ENCODE results near the gene KCNIP3.
"Not testable (repeated sequence)": the region's sequence is repeated elsewhere in the genome, so short reads cannot be mapped to it uniquely, and the experiment has no call there.

Gene KCNIP3

GRCh38 chr2:95348609-95349567, 51.7 kb downstream of the KCNIP3 start:
- DNase-seq: no peak

GRCh38 chr2:95349568-95350322, 52.6 kb downstream of the KCNIP3 start:
- DNase-seq: no peak

- DNase-seq: no peak
Measured at GRCh38 chr2:95350368-95350767, 53.2 kb downstream of the KCNIP3 start.

GRCh38 chr2:95350774-95351597, 53.8 kb downstream of the KCNIP3 start:
- no peak for DNase-seq

GRCh38 chr2:95351598-95351915, 54.4 kb downstream of the KCNIP3 start:
- no peak for DNase-seq

- DNase-seq: no peak
Measured at GRCh38 chr2:95352310-95353054, 55.3 kb downstream of the KCNIP3 start.

- DNase-seq: no peak
Measured at GRCh38 chr2:95353055-95353575, 56.0 kb downstream of the KCNIP3 start.

GRCh38 chr2:95353613-95354468, 56.7 kb downstream of the KCNIP3 start:
- DNase-seq: no peak

- DNase-seq: no peak
Measured at GRCh38 chr2:95354469-95354901, 57.3 kb downstream of the KCNIP3 start.

GRCh38 chr2:95354925-95355324, 57.8 kb downstream of the KCNIP3 start:
- DNase-seq: no peak

GRCh38 chr2:95355486-95355885, 58.3 kb downstream of the KCNIP3 start:
- DNase-seq: not testable (repeated sequence)

GRCh38 chr2:95356821-95357700, 59.9 kb downstream of the KCNIP3 start:
- DNase-seq: no peak

- no peak for DNase-seq
Measured at GRCh38 chr2:95357717-95358280, 60.7 kb downstream of the KCNIP3 start.

GRCh38 chr2:95359031-95359430, 61.9 kb downstream of the KCNIP3 start:
- no peak for DNase-seq

GRCh38 chr2:95359501-95359930, 62.4 kb downstream of the KCNIP3 start:
- DNase-seq: no peak

- no peak for DNase-seq
Measured at GRCh38 chr2:95361216-95361980, 64.3 kb downstream of the KCNIP3 start.

- DNase-seq: no peak
Measured at GRCh38 chr2:95362486-95362885, 65.3 kb downstream of the KCNIP3 start.

- DNase-seq: no peak
Measured at GRCh38 chr2:95366514-95366913, 69.4 kb downstream of the KCNIP3 start.
